HG03095 (cell line): ENCODE data around the gene SLC35F1.
"Not testable (repeated sequence)": the region's sequence is repeated elsewhere in the genome, so short reads cannot be mapped to it uniquely, and the experiment has no call there.

Source experiments
- ATAC-seq: cut with Tn5 transposase; IDR thresholded peaks from one replicate; pipeline ENCODE4 v1.9.1; 2021; ENCODE audit warnings: moderate library complexity; ENCODE audit not compliant: unreplicated experiment

Gene SLC35F1

GRCh38 chr6:117924690-117925089 is 17.6 kb downstream of the SLC35F1 start:
- ATAC-seq = no peak

GRCh38 chr6:117927866-117928265 is 20.8 kb downstream of the SLC35F1 start:
- no peak for ATAC-seq

- no peak for ATAC-seq
Observed at GRCh38 chr6:117928833-117929232, 21.8 kb downstream of the SLC35F1 start.

GRCh38 chr6:117929501-117929900 is 22.4 kb downstream of the SLC35F1 start:
- no peak for ATAC-seq

- no peak for ATAC-seq
Observed at GRCh38 chr6:117930645-117931044, 23.6 kb downstream of the SLC35F1 start.

- ATAC-seq = no peak
Observed at GRCh38 chr6:117932001-117932400, 24.9 kb downstream of the SLC35F1 start.

GRCh38 chr6:117932676-117933075 is 25.6 kb downstream of the SLC35F1 start:
- no peak for ATAC-seq

- no peak for ATAC-seq
Observed at GRCh38 chr6:117933471-117933870, 26.4 kb downstream of the SLC35F1 start.

- ATAC-seq = no peak
Observed at GRCh38 chr6:117938311-117938995, 31.4 kb downstream of the SLC35F1 start.

GRCh38 chr6:117947234-117947633 is 40.2 kb downstream of the SLC35F1 start:
- ATAC-seq = no peak

GRCh38 chr6:117951783-117952182 is 44.7 kb downstream of the SLC35F1 start:
- ATAC-seq = no peak

- peak; percentile 74 for ATAC-seq
Observed at GRCh38 chr6:117955684-117956256, 48.7 kb downstream of the SLC35F1 start.

- ATAC-seq = no peak
Observed at GRCh38 chr6:117956386-117956785, 49.3 kb downstream of the SLC35F1 start.

GRCh38 chr6:117958536-117958935 is 51.5 kb downstream of the SLC35F1 start:
- no peak for ATAC-seq

GRCh38 chr6:117960877-117961276 is 53.8 kb downstream of the SLC35F1 start:
- no peak for ATAC-seq

- ATAC-seq = no peak
Observed at GRCh38 chr6:117961301-117961700, 54.2 kb downstream of the SLC35F1 start.

GRCh38 chr6:117965763-117966162 is 58.7 kb downstream of the SLC35F1 start:
- ATAC-seq = not testable (repeated sequence)

GRCh38 chr6:117971637-117972036 is 64.6 kb downstream of the SLC35F1 start:
- no peak for ATAC-seq

- ATAC-seq = no peak
Observed at GRCh38 chr6:117974914-117975627, 68.0 kb downstream of the SLC35F1 start.

GRCh38 chr6:117976030-117976651 is 69.1 kb downstream of the SLC35F1 start:
- ATAC-seq = no peak

GRCh38 chr6:117985916-117986315 is 78.9 kb downstream of the SLC35F1 start:
- ATAC-seq = no peak

GRCh38 chr6:117986396-117986795 is 79.3 kb downstream of the SLC35F1 start:
- no peak for ATAC-seq
